VCaP (cell line): ENCODE data around the gene PIGT.

ENCODE experiments used
- H3K27ac ChIP-seq: fragments of 450-650 bp; 2 replicates; pipeline ENCODE4 v1.5.1; 2017
- CTCF ChIP-seq: fragments of 450-650 bp; conservative IDR thresholded peaks from 2 replicates; pipeline ENCODE4 v1.5.1; 2017; ENCODE audit warnings: mild to moderate bottlenecking, moderate library complexity

The PIGT gene

GRCh38 chr20:45390931-45391330 is 25.0 kb upstream of the PIGT start:
- H3K27ac ChIP-seq = no peak overlapping the region
- no peak for TF ChIP-seq CTCF

- H3K27ac ChIP-seq = no peak overlapping the region
- no peak for TF ChIP-seq CTCF
These were observed 24.4 kb upstream of the PIGT start for GRCh38 chr20:45391559-45391958.

- H3K27ac ChIP-seq = no peak overlapping the region
- peak; percentile 48 for TF ChIP-seq CTCF
These were observed 23.2 kb upstream of the PIGT start for GRCh38 chr20:45392733-45393132.

GRCh38 chr20:45394221-45395113 is 21.5 kb upstream of the PIGT start:
- TF ChIP-seq CTCF = no peak
- no peak overlapping the region for H3K27ac ChIP-seq

GRCh38 chr20:45395114-45395415 is 20.9 kb upstream of the PIGT start:
- TF ChIP-seq CTCF = no peak
- H3K27ac ChIP-seq = no peak overlapping the region

- no peak for TF ChIP-seq CTCF
- no peak overlapping the region for H3K27ac ChIP-seq
These were observed 16.9 kb upstream of the PIGT start for GRCh38 chr20:45399018-45399417.

- TF ChIP-seq CTCF = no peak
- no peak overlapping the region for H3K27ac ChIP-seq
These were observed 15.5 kb upstream of the PIGT start for GRCh38 chr20:45400346-45401031.
